PC-9 (cell line): Measurements from ENCODE around the gene TP53AIP1. TPM values are rescaled to one million over a fixed set of nuclear protein-coding genes. Genes with fewer than 3 reads are reported as not detected.

ENCODE experiments used
- BruUV-seq: library from RNA; stranded (reverse); fragments of 400-500 nt; replicated peaks from 2 replicates; lab custom pipeline; 2021; lab: Mats Ljungman, UMichigan
- CTCF ChIA-PET: fragments of 300-600 bp; sonication (Branson Sonifier 250); formaldehyde crosslinking; loops from one replicate; lab custom pipeline; 2022; ENCODE audit warnings: antibody characterized with exemption; lab: Charles Lee
- POLR2A ChIA-PET: fragments of 300-600 bp; sonication (Branson Sonifier 250); formaldehyde crosslinking; loops from one replicate; lab custom pipeline; 2022; ENCODE audit warnings: antibody characterized with exemption; ENCODE audit not compliant: unreplicated experiment; lab: Charles Lee
- DNase-seq, 2 experiments: peaks; one replicate each; pipeline versions ENCODE4 v3.0.0 to v3.0.0-alpha.2; 2015 to 2022; ENCODE audit warnings: mixed read lengths in 1 of 2
- H2AFZ ChIP-seq: fragments of 200-600 bp; sonication (generic); 2 replicates; pipeline ENCODE4 v1.8.1; 2017; ENCODE audit warnings: antibody characterized with exemption
- H3F3A ChIP-seq: fragments of 200-600 bp; sonication (generic); 2 replicates; pipeline ENCODE4 v1.8.1; 2017; ENCODE audit warnings: antibody characterized with exemption, mild to moderate bottlenecking, low read depth; ENCODE audit not compliant: insufficient read depth
- H3K27ac ChIP-seq: fragments of 200-600 bp; sonication (generic); 2 replicates; pipeline ENCODE4 v1.6.1; 2016; ENCODE audit warnings: mixed run types
- H3K27me3 ChIP-seq: fragments of 200-600 bp; sonication (generic); 2 replicates; pipeline ENCODE4 v1.6.1; 2016; ENCODE audit warnings: low read depth, mixed run types; ENCODE audit not compliant: insufficient read depth
- H3K36me3 ChIP-seq: fragments of 200-600 bp; sonication (generic); 2 replicates; pipeline ENCODE4 v1.6.1; 2016; ENCODE audit warnings: low read depth, mixed run types
- H3K4me1 ChIP-seq: fragments of 200-600 bp; sonication (generic); replicated peaks from 2 replicates; pipeline ENCODE4 v1.6.1; 2016; ENCODE audit warnings: mixed run types; ENCODE audit not compliant: insufficient read depth
- H3K4me2 ChIP-seq: fragments of 200-600 bp; sonication (generic); 2 replicates; pipeline ENCODE4 v1.6.1; 2017; ENCODE audit warnings: mixed run types
- H3K4me3 ChIP-seq: fragments of 200-600 bp; sonication (generic); 2 replicates; pipeline ENCODE4 v1.6.1; 2016; ENCODE audit warnings: mixed run types
- H3K79me2 ChIP-seq: fragments of 200-600 bp; sonication (generic); 2 replicates; pipeline ENCODE4 v1.6.1; 2017; ENCODE audit warnings: low read depth, mixed run types
- H3K9me2 ChIP-seq: fragments of 200-600 bp; sonication (generic); 2 replicates; pipeline ENCODE4 v1.8.1; 2017; ENCODE audit warnings: mild to moderate bottlenecking; ENCODE audit not compliant: insufficient read depth
- H3K9me3 ChIP-seq: fragments of 200-600 bp; sonication (generic); 2 replicates; pipeline ENCODE4 v1.8.1; 2016; ENCODE audit warnings: low read depth; ENCODE audit not compliant: insufficient read depth
- H4K20me1 ChIP-seq: fragments of 200-600 bp; sonication (generic); 2 replicates; pipeline ENCODE4 v1.8.1; 2017; ENCODE audit not compliant: insufficient read depth
- CTCF ChIP-seq: fragments of 200-600 bp; sonication (generic); conservative IDR thresholded peaks from 2 replicates; pipeline ENCODE4 v1.6.1; 2017; ENCODE audit warnings: mixed run types, antibody characterized with exemption, mild to moderate bottlenecking, moderate library complexity
- EZH2 ChIP-seq: fragments of 200-600 bp; sonication (generic); IDR thresholded peaks from 2 replicates; pipeline ENCODE4 v1.8.0; 2017; ENCODE audit warnings: antibody characterized with exemption, low read depth
- intact Hi-C: fragments of 100-400 bp; cut with micrococcal nuclease; formaldehyde crosslinking; loops from one replicate; pipeline ENCODE4 v1.10.0; 2022; ENCODE audit not compliant: unreplicated experiment
- total RNA-seq: library from RNA; stranded (reverse); gene quantifications from 2 replicates; pipeline ENCODE4 v1.2.3, GENCODE V29; 2021

The TP53AIP1 gene
- total RNA-seq, 1 experiment from 2014 or later: not detected

- intact Hi-C loops: no loop called here
- no peaks in the 10 kb centered on the region for H3K27me3 ChIP-seq
- no peaks in the 10 kb centered on the region for H3K36me3 ChIP-seq
- H3K4me3 ChIP-seq: no peak overlapping the region
- H3K9me3 ChIP-seq: no peaks in the 10 kb centered on the region
- H3K4me1 ChIP-seq: no peaks in the 10 kb centered on the region
- no peak overlapping the region for H2AFZ ChIP-seq
- H3K79me2 ChIP-seq: no peaks in the 10 kb centered on the region
- TF ChIP-seq CTCF (no peak), EZH2 (no peak)
- CTCF ChIA-PET: no interaction called here
- no TSS peak for BruUV-seq
- no peak overlapping the region for H3K27ac ChIP-seq
- no peaks in the 10 kb centered on the region for H3F3A ChIP-seq
- no peak overlapping the region for H3K4me2 ChIP-seq
- no peaks in the 10 kb centered on the region for H4K20me1 ChIP-seq
- no peaks in the 10 kb centered on the region for H3K9me2 ChIP-seq
- DNase-seq: no peak
- POLR2A ChIA-PET: no interaction called here
Observed at GRCh38 chr11:128896356-128896755, 46.3 kb downstream of the TP53AIP1 start.

- H3K27ac ChIP-seq: no peak overlapping the region
- no peaks in the 10 kb centered on the region for H3K9me2 ChIP-seq
- H3K4me3 ChIP-seq: no peak overlapping the region
- no peaks in the 10 kb centered on the region for H3K36me3 ChIP-seq
- no peak overlapping the region for H2AFZ ChIP-seq
- intact Hi-C loops: no loop called here
- TF ChIP-seq CTCF (no peak), EZH2 (no peak)
- no peaks in the 10 kb centered on the region for H4K20me1 ChIP-seq
- POLR2A ChIA-PET: no interaction called here
- no peaks in the 10 kb centered on the region for H3K79me2 ChIP-seq
- CTCF ChIA-PET: no interaction called here
- no peaks in the 10 kb centered on the region for H3K4me1 ChIP-seq
- H3K9me3 ChIP-seq: no peaks in the 10 kb centered on the region
- no peaks in the 10 kb centered on the region for H3F3A ChIP-seq
- H3K4me2 ChIP-seq: no peak overlapping the region
- DNase-seq: no peak
- peaks cover 4% of the 10 kb centered on the region; the same call in 1 of the 2 replicates for H3K27me3 ChIP-seq
- BruUV-seq: no TSS peak
Observed at GRCh38 chr11:128895526-128895925, 47.1 kb downstream of the TP53AIP1 start.

- BruUV-seq: no TSS peak
- no peaks in the 10 kb centered on the region for H3K9me2 ChIP-seq
- no peak overlapping the region for H2AFZ ChIP-seq
- CTCF ChIA-PET: interaction anchor here (0.6 kb wide), 1 partner anchor 684 kb away, joined by 3 read pairs; no protein-coding TSS in a partner anchor
- no peak for DNase-seq
- no peak overlapping the region for H3K4me2 ChIP-seq
- no peaks in the 10 kb centered on the region for H3K79me2 ChIP-seq
- no peaks in the 10 kb centered on the region for H3K4me1 ChIP-seq
- POLR2A ChIA-PET: no interaction called here
- H3K36me3 ChIP-seq: no peaks in the 10 kb centered on the region
- no peaks in the 10 kb centered on the region for H3F3A ChIP-seq
- peaks cover 12% of the 10 kb centered on the region; the same call in 1 of the 2 replicates for H3K27me3 ChIP-seq
- H3K4me3 ChIP-seq: no peak overlapping the region
- H4K20me1 ChIP-seq: no peaks in the 10 kb centered on the region
- intact Hi-C loops: no loop called here
- H3K9me3 ChIP-seq: no peaks in the 10 kb centered on the region
- TF ChIP-seq EZH2: no peak
- no peak for TF ChIP-seq CTCF
- no peak overlapping the region for H3K27ac ChIP-seq
Observed at GRCh38 chr11:128894685-128895084, 48.0 kb downstream of the TP53AIP1 start.
